ENCODE data around the gene S100Z.

S100Z gene

GRCh38 chr5:76956033-76956432 is 106.2 kb downstream of the S100Z start:
- DNase-seq = no peak

- DNase-seq = no peak
These were observed 109.4 kb downstream of the S100Z start for GRCh38 chr5:76958991-76959767.

- no peak for DNase-seq
These were observed 110.3 kb downstream of the S100Z start for GRCh38 chr5:76960004-76960625.

- no peak for DNase-seq
These were observed 114.2 kb downstream of the S100Z start for GRCh38 chr5:76964060-76964459.
